ENCODE measurements around the gene SP3. TPM values are rescaled to one million over a fixed set of nuclear protein-coding genes. Genes with fewer than 3 reads are reported as not detected.
A peak's percentile ranks its signal among the peaks of the same experiment; 100 is the strongest.

The SP3 gene
- total and polyA plus RNA-seq, 8 donors = 69.0 to 143 (median 122) TPM

GRCh38 chr2:173948198-173948597 lies 17.0 kb downstream of the SP3 start:
- Histone ChIP-seq H3K4me3 (no peak overlapping the region), H3K4me1 (peaks cover 0 to 71% of the 10 kb centered on the region in 2 donors), H3K9me3 (no peaks in the 10 kb centered on the region), H3K27me3 (no peaks in the 10 kb centered on the region), H3K36me3 (peaks cover 0 to 7% of the 10 kb centered on the region in 2 donors), H3K27ac (no peak overlapping the region)
- TF ChIP-seq, protein P1, sequence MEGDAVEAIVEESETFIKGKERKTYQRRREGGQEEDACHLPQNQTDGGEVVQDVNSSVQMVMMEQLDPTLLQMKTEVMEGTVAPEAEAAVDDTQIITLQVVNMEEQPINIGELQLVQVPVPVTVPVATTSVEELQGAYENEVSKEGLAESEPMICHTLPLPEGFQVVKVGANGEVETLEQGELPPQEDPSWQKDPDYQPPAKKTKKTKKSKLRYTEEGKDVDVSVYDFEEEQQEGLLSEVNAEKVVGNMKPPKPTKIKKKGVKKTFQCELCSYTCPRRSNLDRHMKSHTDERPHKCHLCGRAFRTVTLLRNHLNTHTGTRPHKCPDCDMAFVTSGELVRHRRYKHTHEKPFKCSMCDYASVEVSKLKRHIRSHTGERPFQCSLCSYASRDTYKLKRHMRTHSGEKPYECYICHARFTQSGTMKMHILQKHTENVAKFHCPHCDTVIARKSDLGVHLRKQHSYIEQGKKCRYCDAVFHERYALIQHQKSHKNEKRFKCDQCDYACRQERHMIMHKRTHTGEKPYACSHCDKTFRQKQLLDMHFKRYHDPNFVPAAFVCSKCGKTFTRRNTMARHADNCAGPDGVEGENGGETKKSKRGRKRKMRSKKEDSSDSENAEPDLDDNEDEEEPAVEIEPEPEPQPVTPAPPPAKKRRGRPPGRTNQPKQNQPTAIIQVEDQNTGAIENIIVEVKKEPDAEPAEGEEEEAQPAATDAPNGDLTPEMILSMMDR (IDR thresholded peaks at IDR 0.05) = no peak
- intact Hi-C loops (cut with DNase I) = no loop called here
- DNase-seq (no peak), ATAC-seq (no peak)

DNA sequence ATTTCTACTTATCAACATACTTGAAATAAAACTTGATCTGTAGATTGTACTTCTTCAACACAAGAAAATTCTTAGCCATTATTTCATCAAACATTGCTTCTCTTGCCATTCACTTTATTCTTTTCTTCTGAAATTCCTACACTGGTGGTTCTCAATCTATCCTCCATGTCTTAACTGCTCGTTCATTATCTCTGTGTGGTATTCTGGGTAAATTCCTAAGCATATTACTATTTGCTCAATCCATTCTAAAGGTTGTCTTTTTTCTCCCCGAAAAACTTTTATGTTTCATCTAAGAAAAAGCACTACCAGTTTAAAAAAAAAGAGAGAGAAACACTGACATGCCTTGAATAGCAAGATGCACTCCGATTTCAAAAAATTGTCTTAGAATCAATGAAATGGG lies 18.0 kb downstream of the SP3 start:
- H3K4me1 ChIP-seq = peaks cover 0 to 71% of the 10 kb centered on the region in 2 donors
- no peaks in the 10 kb centered on the region for H3K27me3 ChIP-seq
- ATAC-seq = no peak
- DNase-seq = no peak
- H3K4me3 ChIP-seq = no peak overlapping the region
- no peaks in the 10 kb centered on the region for H3K9me3 ChIP-seq
- no peak overlapping the region for H3K27ac ChIP-seq
- H3K36me3 ChIP-seq = no peaks in the 10 kb centered on the region
- TF ChIP-seq, protein P1 (IDR thresholded peaks at IDR 0.05) = no peak
- intact Hi-C loops (cut with DNase I) = no loop called here

DNA sequence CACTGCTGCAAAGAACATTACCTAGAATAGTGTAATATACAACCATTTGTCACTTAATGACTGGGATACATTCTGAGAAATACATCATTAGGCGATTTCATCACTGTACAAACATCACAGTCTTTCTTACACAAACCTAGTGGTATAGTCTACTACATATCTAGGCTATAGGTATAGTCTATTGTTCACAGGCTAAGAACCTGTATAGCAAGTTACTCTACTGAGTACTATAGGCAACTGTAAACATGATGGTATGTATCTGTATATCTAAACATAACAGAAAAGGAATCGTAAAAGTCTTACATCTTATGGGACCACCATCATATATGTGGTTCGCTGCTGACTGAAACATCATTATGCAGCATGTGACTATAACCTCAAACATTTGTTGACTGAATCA lies 21.4 kb downstream of the SP3 start:
- H3K4me1 ChIP-seq = peaks cover 4 to 79% of the 10 kb centered on the region in 2 donors
- no peak overlapping the region for H3K27ac ChIP-seq
- intact Hi-C loops (cut with DNase I) = no loop called here

DNA sequence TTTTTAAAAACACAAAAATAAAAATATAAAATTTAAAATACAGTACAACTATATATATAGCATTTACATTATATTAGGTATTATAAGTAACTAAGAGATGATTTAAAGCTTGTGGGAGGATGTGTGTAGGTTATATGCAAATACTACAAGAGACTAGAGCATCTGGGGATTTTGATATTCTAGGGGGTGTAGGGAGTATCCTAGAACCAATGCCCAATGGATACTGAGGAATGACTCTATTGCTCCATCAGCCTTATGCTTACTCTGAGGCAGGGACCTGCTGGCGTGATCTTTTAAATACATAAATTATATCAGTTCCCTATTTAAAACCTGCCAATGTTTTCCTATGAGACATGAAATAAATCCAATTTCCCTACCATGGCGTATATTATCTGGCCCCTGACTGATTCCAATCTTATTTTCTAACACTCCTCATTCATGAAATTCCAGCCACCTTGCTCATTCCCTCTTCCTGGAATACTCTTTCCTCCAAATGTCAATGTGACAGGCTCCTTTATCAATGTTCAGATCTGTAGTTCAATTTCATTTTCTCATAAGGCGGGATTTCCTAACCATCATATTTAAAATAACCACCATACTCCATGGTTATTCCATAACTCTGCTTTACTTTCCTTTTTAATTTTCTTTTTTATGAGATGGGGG lies 22.2 kb downstream of the SP3 start:
- TF ChIP-seq, protein P1 (IDR thresholded peaks at IDR 0.05) = no peak
- peaks cover 4 to 79% of the 10 kb centered on the region in 2 donors for H3K4me1 ChIP-seq
- H3K27ac ChIP-seq = no peak overlapping the region
- intact Hi-C loops (cut with DNase I) = no loop called here
- no peak for ATAC-seq
- no peaks in the 10 kb centered on the region for H3K9me3 ChIP-seq
- no peak for DNase-seq
- no peaks in the 10 kb centered on the region for H3K36me3 ChIP-seq
- no peaks in the 10 kb centered on the region for H3K27me3 ChIP-seq
- H3K4me3 ChIP-seq = no peak overlapping the region

More for the DNA sequence above, 21.4 kb downstream of the SP3 start:
- no peaks in the 10 kb centered on the region for H3K9me3 ChIP-seq
- no peak overlapping the region for H3K4me3 ChIP-seq
- no peaks in the 10 kb centered on the region for H3K27me3 ChIP-seq
- ATAC-seq (no peak), DNase-seq (no peak)
- TF ChIP-seq, protein P1 (IDR thresholded peaks at IDR 0.05) = no peak
- H3K36me3 ChIP-seq = no peaks in the 10 kb centered on the region

DNA sequence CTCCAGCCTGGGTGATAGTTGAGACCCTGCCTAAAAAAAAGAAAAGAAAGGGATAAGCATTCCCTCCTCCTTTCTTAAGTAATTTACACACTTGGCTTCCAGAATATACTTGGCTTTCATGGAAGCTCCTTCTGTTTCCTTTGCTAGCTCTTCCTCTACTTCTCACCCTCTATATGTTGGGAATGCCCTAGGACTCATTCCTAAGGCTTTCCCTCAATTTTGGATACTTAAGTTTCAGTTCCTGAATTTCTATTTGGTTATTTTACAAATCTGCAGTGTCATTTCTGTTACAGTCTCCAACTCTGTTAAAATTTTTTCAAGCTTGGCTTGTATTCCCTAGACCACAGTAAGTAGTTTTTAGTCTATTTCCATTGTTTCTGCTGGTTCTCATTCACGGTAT lies 23.6 kb downstream of the SP3 start:
- TF ChIP-seq, protein P1 (IDR thresholded peaks at IDR 0.05) = no peak
- no peak for DNase-seq
- peak overlapping the region in 1 of 2 donors; percentile 53 for H3K27ac ChIP-seq
- ATAC-seq = no peak
- peaks cover 4 to 82% of the 10 kb centered on the region in 2 donors for H3K4me1 ChIP-seq
- no peaks in the 10 kb centered on the region for H3K9me3 ChIP-seq
- H3K27me3 ChIP-seq = no peaks in the 10 kb centered on the region
- no peak overlapping the region for H3K4me3 ChIP-seq
- intact Hi-C loops (cut with DNase I) = no loop called here
- H3K36me3 ChIP-seq = no peaks in the 10 kb centered on the region

Data from left lung (tissue), 10 donors.